SK-N-SH (cell line): ENCODE data around the gene PTCD1. TPM values are rescaled to one million over a fixed set of nuclear protein-coding genes. Genes with fewer than 3 reads are reported as not detected.

Experiments
- CTCF ChIA-PET: fragments of 300-600, 350-600 bp; formaldehyde crosslinking; extraction: SDS; loops from one replicate; lab custom pipeline; 2021; lab: Yijun Ruan, JAX
- POLR2A ChIA-PET: fragments of 350-600 bp; sonication (Branson Sonifier 250); formaldehyde crosslinking; extraction: SDS; loops from one replicate; lab custom pipeline; 2020; ENCODE audit warnings: antibody characterized with exemption, inconsistent platforms; lab: Yijun Ruan, JAX
- DNase-seq: peaks from one replicate; pipeline ENCODE4 v3.0.0; 2012
- H2AFZ ChIP-seq: fragments of 200-600 bp; sonication (generic); 2 replicates; pipeline ENCODE4 v1.8.1; 2016; ENCODE audit warnings: antibody characterized with exemption, mild to moderate bottlenecking, low read depth
- H3F3A ChIP-seq: fragments of 200-600 bp; sonication (generic); replicated peaks from 2 replicates; pipeline ENCODE3; 2016; ENCODE audit warnings: antibody characterized with exemption, mild to moderate bottlenecking; ENCODE audit not compliant: insufficient read depth
- H3K27ac ChIP-seq, 2 experiments: fragments of 200-500 bp in 1 of 2; fragments of 200-600 bp in 1 of 2; sonication (Bioruptor generic) in 1 of 2; sonication (generic), shearing (Covaris generic) in 1 of 2; 2 replicates each; pipeline versions ENCODE4 v1.5.1 to v1.6.1; 2014 to 2016; ENCODE audit warnings: low read depth in 2 of 2, inconsistent platforms in 1 of 2, low read length in 1 of 2, mild to moderate bottlenecking in 1 of 2, mixed read lengths in 1 of 2
- H3K27me3 ChIP-seq: fragments of 200-600 bp; sonication (generic), shearing (Covaris generic); 2 replicates; pipeline ENCODE4 v1.6.1; 2016; ENCODE audit warnings: mixed run types; ENCODE audit not compliant: insufficient read depth
- H3K36me3 ChIP-seq, 2 experiments: fragments of 200-500 bp in 1 of 2; fragments of 200-600 bp in 1 of 2; sonication (Bioruptor generic) in 1 of 2; sonication (generic) in 1 of 2; replicated peaks in 1 of 2; 2 replicates each; pipeline versions ENCODE3 to v1.5.1; 2014 to 2016; ENCODE audit warnings: low read length in 1 of 2, mild to moderate bottlenecking in 1 of 2; ENCODE audit not compliant: insufficient read depth in 2 of 2, control insufficient read depth in 1 of 2
- H3K4me1 ChIP-seq, 2 experiments: fragments of 200-500 bp in 1 of 2; fragments of 200-600 bp in 1 of 2; sonication (Bioruptor generic) in 1 of 2; sonication (generic), shearing (Covaris generic) in 1 of 2; 2 replicates each; pipeline versions ENCODE4 v1.5.1 to v1.6.1; 2014 to 2016; ENCODE audit warnings: low read depth in 1 of 2, low read length in 1 of 2, mixed run types in 1 of 2; ENCODE audit not compliant: insufficient read depth in 2 of 2, control insufficient read depth in 1 of 2
- H3K4me2 ChIP-seq: fragments of 200-600 bp; sonication (generic), shearing (Covaris generic); 2 replicates; pipeline ENCODE4 v1.6.1; 2017; ENCODE audit warnings: mixed run types
- H3K4me3 ChIP-seq, 2 experiments: fragments of 200-500 bp in 1 of 2; fragments of 200-600 bp in 1 of 2; sonication (Bioruptor generic) in 1 of 2; sonication (generic), shearing (Covaris generic) in 1 of 2; 2 replicates each; pipeline versions ENCODE4 v1.5.1 to v1.8.1; 2014 to 2016; ENCODE audit warnings: low read depth in 2 of 2, inconsistent platforms in 1 of 2, low read length in 1 of 2, mild to moderate bottlenecking in 1 of 2, mixed read lengths in 1 of 2, moderate library complexity in 1 of 2
- H3K79me2 ChIP-seq: fragments of 200-600 bp; sonication (generic); 2 replicates; pipeline ENCODE4 v1.8.1; 2017; ENCODE audit warnings: mild to moderate bottlenecking; ENCODE audit not compliant: insufficient read depth
- H3K9ac ChIP-seq: fragments of 200-600 bp; sonication (generic); 2 replicates; pipeline ENCODE4 v1.6.1; 2017; ENCODE audit warnings: mixed run types
- H3K9me2 ChIP-seq: fragments of 200-600 bp; sonication (generic); 2 replicates; pipeline ENCODE4 v1.6.1; 2017; ENCODE audit warnings: mixed run types
- H3K9me3 ChIP-seq: fragments of 200-600 bp; sonication (generic); 2 replicates; pipeline ENCODE4 v1.6.1; 2017; ENCODE audit warnings: mixed run types, mild to moderate bottlenecking, moderate library complexity
- H4K20me1 ChIP-seq: fragments of 200-600 bp; sonication (generic); 2 replicates; pipeline ENCODE4 v1.6.1; 2017; ENCODE audit warnings: mild to moderate bottlenecking, mixed run types; ENCODE audit not compliant: insufficient read depth
- EP300 ChIP-seq, 2 experiments: IDR thresholded peaks; 2 replicates each; pipeline versions ENCODE4 v1.4.0 to v1.6.1; 2012; ENCODE audit warnings: borderline replicate concordance in 1 of 2, low read depth in 1 of 2, low read length in 1 of 2
- FOSL2 ChIP-seq: IDR thresholded peaks from 2 replicates; pipeline ENCODE4 v1.4.0; 2012; ENCODE audit warnings: low read depth, mild to moderate bottlenecking, moderate library complexity, borderline replicate concordance
- FOXJ3 ChIP-seq: sonication (generic); formaldehyde crosslinking; IDR thresholded peaks from 2 replicates; pipeline ENCODE4 v1.5.1; 2020; ENCODE audit warnings: mild to moderate bottlenecking, missing genetic modification reagents
- GABPA ChIP-seq: IDR thresholded peaks from 2 replicates; pipeline ENCODE4 v1.4.0; 2012; ENCODE audit warnings: low read depth, mild to moderate bottlenecking
- JUND ChIP-seq: IDR thresholded peaks from 2 replicates; pipeline ENCODE4 v1.4.0; 2012
- NFIC ChIP-seq: IDR thresholded peaks from 2 replicates; pipeline ENCODE4 v1.4.0; 2012; ENCODE audit warnings: borderline replicate concordance
- POLR2AphosphoS5 ChIP-seq: IDR thresholded peaks from 2 replicates; pipeline ENCODE4 v1.6.1; 2012; ENCODE audit warnings: low read depth, low read length
- RCOR1 ChIP-seq: fragments of 150-350 bp; IDR thresholded peaks from 2 replicates; pipeline ENCODE4 v1.6.1; 2017; ENCODE audit warnings: antibody characterized with exemption, low read length
- RFX5 ChIP-seq: IDR thresholded peaks from 2 replicates; pipeline ENCODE4 v1.6.1; 2012; ENCODE audit warnings: mild to moderate bottlenecking, improper control_type of control experiment, low read length
- RXRA ChIP-seq: IDR thresholded peaks from 2 replicates; pipeline ENCODE4 v1.4.0; 2012; ENCODE audit warnings: low read depth, mild to moderate bottlenecking, borderline replicate concordance
- TAF1 ChIP-seq: IDR thresholded peaks from 2 replicates; pipeline ENCODE4 v1.6.1; 2012; ENCODE audit warnings: low read depth, mild to moderate bottlenecking, low read length, moderate library complexity, borderline replicate concordance
- TEAD4 ChIP-seq: IDR thresholded peaks from 2 replicates; pipeline ENCODE4 v1.4.0; 2012; ENCODE audit warnings: mild to moderate bottlenecking, borderline replicate concordance; ENCODE audit not compliant: insufficient read depth
- YY1 ChIP-seq: IDR thresholded peaks from 2 replicates; pipeline ENCODE4 v1.4.0; 2012; ENCODE audit warnings: low read depth, mild to moderate bottlenecking
- WGBS: methylation state at CpG from one replicate; pipeline ENCODE4 v1.1.6; 2017; ENCODE audit warnings: low lambda C conversion rate; 5-methylcytosine and 5-hydroxymethylcytosine counted together
- polyA plus RNA-seq, 3 experiments: library from polyadenylated mRNA; depleted of rRNA; stranded (reverse); fragments of >200 nt; gene quantifications; 2 replicates each; pipeline ENCODE4 v1.2.3, GENCODE V29; 2012
- TF ChIP-seq, protein P1 (sequence below): fragments of 150-350 bp; IDR thresholded peaks from 2 replicates; pipeline ENCODE4 v1.6.1; 2016; ENCODE audit warnings: mild to moderate bottlenecking, low read depth, low read length
- TF ChIP-seq, protein P2 (sequence below): IDR thresholded peaks from 2 replicates; pipeline ENCODE4 v1.4.0; 2012; ENCODE audit warnings: low read depth, borderline replicate concordance
- TF ChIP-seq, protein P3 (sequence below): fragments of 150-350 bp; IDR thresholded peaks from 2 replicates; pipeline ENCODE4 v1.6.1; 2017; ENCODE audit warnings: antibody characterized with exemption, low read length, low read depth, borderline replicate concordance
- TF ChIP-seq, protein P4 (sequence below): fragments of 200-600 bp; sonication (generic); IDR thresholded peaks from 2 replicates; pipeline ENCODE4 v1.6.1; 2017; ENCODE audit warnings: antibody characterized with exemption, mild to moderate bottlenecking, moderate library complexity

PTCD1 gene
- polyA plus RNA-seq, 1 of the 3 experiments (the other 2 are of a cell fraction): 8.2 TPM

DNA sequence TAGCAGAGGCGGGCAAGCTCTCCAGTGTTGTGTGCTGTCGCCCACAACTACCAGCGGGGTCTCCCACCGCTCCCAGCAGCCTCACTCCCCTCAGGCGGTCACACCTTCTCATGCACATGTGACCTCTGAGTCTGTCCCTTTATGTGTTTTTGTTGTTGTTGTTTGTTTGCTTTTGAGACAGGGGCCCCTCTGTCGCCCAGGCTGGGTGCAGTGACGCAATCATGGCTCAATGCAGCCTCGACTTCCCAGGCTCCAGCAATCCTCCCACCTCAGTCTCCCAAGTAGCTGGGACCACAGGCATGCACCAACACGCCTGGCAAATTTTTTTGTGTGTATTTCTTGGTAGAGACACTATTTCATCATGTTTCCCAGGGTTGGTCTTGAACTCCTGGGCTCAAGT, 1.6 kb upstream of the PTCD1 start:
- Histone ChIP-seq H3K79me2 (peaks cover 79% of the 10 kb centered on the region), H3K9me3 (no peaks in the 10 kb centered on the region), H3K36me3 (peaks cover 19 to 40% of the 10 kb centered on the region in 2 experiments), H3K27me3 (no peaks in the 10 kb centered on the region)
- POLR2A ChIA-PET: interaction anchor here (1.4 kb wide), 1 partner anchor 16 kb away, joined by 3 read pairs; no protein-coding TSS in a partner anchor
- 92% methylated on average over 9 of the region's 9 CpGs for WGBS
- no peak for TF ChIP-seq EP300 (IDR thresholded peaks at IDR 0.05; ENCODE audit: borderline replicate concordance in 1 of 2, low read depth in 1 of 2, low read length in 1 of 2)
- TF ChIP-seq, protein P1, sequence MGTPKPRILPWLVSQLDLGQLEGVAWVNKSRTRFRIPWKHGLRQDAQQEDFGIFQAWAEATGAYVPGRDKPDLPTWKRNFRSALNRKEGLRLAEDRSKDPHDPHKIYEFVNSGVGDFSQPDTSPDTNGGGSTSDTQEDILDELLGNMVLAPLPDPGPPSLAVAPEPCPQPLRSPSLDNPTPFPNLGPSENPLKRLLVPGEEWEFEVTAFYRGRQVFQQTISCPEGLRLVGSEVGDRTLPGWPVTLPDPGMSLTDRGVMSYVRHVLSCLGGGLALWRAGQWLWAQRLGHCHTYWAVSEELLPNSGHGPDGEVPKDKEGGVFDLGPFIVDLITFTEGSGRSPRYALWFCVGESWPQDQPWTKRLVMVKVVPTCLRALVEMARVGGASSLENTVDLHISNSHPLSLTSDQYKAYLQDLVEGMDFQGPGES: no peak
- no peak for TF ChIP-seq RXRA
- TF ChIP-seq RCOR1: no peak
- no peak for TF ChIP-seq NFIC
- TF ChIP-seq FOSL2: no peak
- TF ChIP-seq TEAD4: no peak
- no peak for TF ChIP-seq FOXJ3 (CRISPR knock-in tag)
- TF ChIP-seq, protein P2, sequence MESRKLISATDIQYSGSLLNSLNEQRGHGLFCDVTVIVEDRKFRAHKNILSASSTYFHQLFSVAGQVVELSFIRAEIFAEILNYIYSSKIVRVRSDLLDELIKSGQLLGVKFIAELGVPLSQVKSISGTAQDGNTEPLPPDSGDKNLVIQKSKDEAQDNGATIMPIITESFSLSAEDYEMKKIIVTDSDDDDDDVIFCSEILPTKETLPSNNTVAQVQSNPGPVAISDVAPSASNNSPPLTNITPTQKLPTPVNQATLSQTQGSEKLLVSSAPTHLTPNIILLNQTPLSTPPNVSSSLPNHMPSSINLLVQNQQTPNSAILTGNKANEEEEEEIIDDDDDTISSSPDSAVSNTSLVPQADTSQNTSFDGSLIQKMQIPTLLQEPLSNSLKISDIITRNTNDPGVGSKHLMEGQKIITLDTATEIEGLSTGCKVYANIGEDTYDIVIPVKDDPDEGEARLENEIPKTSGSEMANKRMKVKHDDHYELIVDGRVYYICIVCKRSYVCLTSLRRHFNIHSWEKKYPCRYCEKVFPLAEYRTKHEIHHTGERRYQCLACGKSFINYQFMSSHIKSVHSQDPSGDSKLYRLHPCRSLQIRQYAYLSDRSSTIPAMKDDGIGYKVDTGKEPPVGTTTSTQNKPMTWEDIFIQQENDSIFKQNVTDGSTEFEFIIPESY: no peak
- no peak for TF ChIP-seq GABPA
- TF ChIP-seq TAF1: no peak
- TF ChIP-seq, protein P3, sequence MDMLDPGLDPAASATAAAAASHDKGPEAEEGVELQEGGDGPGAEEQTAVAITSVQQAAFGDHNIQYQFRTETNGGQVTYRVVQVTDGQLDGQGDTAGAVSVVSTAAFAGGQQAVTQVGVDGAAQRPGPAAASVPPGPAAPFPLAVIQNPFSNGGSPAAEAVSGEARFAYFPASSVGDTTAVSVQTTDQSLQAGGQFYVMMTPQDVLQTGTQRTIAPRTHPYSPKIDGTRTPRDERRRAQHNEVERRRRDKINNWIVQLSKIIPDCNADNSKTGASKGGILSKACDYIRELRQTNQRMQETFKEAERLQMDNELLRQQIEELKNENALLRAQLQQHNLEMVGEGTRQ: no peak
- no peak for TF ChIP-seq RFX5
- no peak for TF ChIP-seq YY1
- TF ChIP-seq, protein P4, sequence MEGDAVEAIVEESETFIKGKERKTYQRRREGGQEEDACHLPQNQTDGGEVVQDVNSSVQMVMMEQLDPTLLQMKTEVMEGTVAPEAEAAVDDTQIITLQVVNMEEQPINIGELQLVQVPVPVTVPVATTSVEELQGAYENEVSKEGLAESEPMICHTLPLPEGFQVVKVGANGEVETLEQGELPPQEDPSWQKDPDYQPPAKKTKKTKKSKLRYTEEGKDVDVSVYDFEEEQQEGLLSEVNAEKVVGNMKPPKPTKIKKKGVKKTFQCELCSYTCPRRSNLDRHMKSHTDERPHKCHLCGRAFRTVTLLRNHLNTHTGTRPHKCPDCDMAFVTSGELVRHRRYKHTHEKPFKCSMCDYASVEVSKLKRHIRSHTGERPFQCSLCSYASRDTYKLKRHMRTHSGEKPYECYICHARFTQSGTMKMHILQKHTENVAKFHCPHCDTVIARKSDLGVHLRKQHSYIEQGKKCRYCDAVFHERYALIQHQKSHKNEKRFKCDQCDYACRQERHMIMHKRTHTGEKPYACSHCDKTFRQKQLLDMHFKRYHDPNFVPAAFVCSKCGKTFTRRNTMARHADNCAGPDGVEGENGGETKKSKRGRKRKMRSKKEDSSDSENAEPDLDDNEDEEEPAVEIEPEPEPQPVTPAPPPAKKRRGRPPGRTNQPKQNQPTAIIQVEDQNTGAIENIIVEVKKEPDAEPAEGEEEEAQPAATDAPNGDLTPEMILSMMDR: no peak
- no peak for TF ChIP-seq JUND
- TF ChIP-seq POLR2AphosphoS5: no peak
- TF ChIP-seq, all 33 proteins: peak for 0
- H3K4me3 ChIP-seq: peak overlapping the region; percentile 65 to 91
- no peak overlapping the region for H2AFZ ChIP-seq
- peak overlapping the region; percentile 79 for H3K9ac ChIP-seq
- CTCF ChIA-PET: interaction anchor here (0.6 to 1.6 kb wide), 3 partner anchors 11 to 25 kb away, joined by 3 to 5 read pairs (median 4); partner anchors contain the start of gene ATP5MF
- peak overlapping the region in 1 of 2 experiments; percentile 83; a peak in 1 of 4 replicates for H3K27ac ChIP-seq
- H3F3A ChIP-seq: peaks cover 3% of the 10 kb centered on the region
- peaks cover 5 to 13% of the 10 kb centered on the region in 2 experiments; a peak in 1 of 4 replicates for H3K4me1 ChIP-seq
- peak overlapping the region; percentile 89 for H3K4me2 ChIP-seq
- DNase-seq: no peak
- H3K9me2 ChIP-seq: no peaks in the 10 kb centered on the region
- peaks cover 11% of the 10 kb centered on the region for H4K20me1 ChIP-seq
